PC-9 (cell line): ENCODE data around the gene EYS.

Experiments used
- EZH2 ChIP-seq: fragments of 200-600 bp; sonication (generic); IDR thresholded peaks from 2 replicates; pipeline ENCODE4 v1.8.0; 2017; ENCODE audit warnings: antibody characterized with exemption, low read depth
- TF ChIP-seq, protein P1 (sequence below): fragments of 200-600 bp; sonication (generic); conservative IDR thresholded peaks from 2 replicates; pipeline ENCODE4 v1.6.1; 2017; ENCODE audit warnings: mixed run types, antibody characterized with exemption, mild to moderate bottlenecking, moderate library complexity

DNA sequence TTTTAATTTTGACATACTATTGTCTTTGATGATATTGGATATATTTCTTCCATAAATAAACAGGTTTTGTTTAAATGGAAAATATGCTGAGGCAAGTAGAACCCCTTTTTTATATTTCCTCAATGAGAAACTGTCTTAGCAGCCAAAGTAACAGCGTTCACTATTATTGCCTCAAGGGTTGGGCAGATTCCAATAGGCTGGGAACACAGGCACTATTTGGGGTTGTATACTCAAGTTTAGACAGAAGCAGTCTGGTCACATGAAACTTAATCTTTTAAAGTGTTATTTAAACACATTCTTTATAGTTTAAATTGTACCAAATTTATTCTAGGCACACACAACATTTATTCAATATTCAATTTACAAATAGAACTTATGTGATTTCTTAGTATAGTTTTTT is 520.2 kb downstream of the EYS start:
- TF ChIP-seq EZH2: no peak
- TF ChIP-seq, protein P1, sequence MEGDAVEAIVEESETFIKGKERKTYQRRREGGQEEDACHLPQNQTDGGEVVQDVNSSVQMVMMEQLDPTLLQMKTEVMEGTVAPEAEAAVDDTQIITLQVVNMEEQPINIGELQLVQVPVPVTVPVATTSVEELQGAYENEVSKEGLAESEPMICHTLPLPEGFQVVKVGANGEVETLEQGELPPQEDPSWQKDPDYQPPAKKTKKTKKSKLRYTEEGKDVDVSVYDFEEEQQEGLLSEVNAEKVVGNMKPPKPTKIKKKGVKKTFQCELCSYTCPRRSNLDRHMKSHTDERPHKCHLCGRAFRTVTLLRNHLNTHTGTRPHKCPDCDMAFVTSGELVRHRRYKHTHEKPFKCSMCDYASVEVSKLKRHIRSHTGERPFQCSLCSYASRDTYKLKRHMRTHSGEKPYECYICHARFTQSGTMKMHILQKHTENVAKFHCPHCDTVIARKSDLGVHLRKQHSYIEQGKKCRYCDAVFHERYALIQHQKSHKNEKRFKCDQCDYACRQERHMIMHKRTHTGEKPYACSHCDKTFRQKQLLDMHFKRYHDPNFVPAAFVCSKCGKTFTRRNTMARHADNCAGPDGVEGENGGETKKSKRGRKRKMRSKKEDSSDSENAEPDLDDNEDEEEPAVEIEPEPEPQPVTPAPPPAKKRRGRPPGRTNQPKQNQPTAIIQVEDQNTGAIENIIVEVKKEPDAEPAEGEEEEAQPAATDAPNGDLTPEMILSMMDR: no peak
